ENCODE measurements around the gene TIPARP.

- TF ChIP-seq CTCF (IDR thresholded peaks at IDR 0.05) (no peak), POLR2A (IDR thresholded peaks at IDR 0.05) (no peak)
These were observed 41.9 kb downstream of the TIPARP start for GRCh38 chr3:156716105-156716862.
